Astrocyte (in vitro differentiated cells and primary cell): ENCODE measurements around the gene ARHGEF3. TPM values are rescaled to one million over a fixed set of nuclear protein-coding genes. Genes with fewer than 3 reads are reported as not detected.

ENCODE experiments used
- DNase-seq: peaks from one replicate; pipeline ENCODE4 v3.0.0-alpha.2; 2010; ENCODE audit warnings: low read depth
- FAIRE-seq: peaks from 2 replicates; lab custom pipeline; 2011; peaks lifted over from hg19 to GRCh38; lab: Jason Lieb, UNC
- H2AFZ ChIP-seq: 2 replicates; pipeline ENCODE4 v1.6.0; 2012; ENCODE audit warnings: low read depth, low read length, inconsistent platforms
- H3K27ac ChIP-seq: 2 replicates; pipeline ENCODE4 v1.5.1; 2011; ENCODE audit warnings: low read depth, low read length, inconsistent platforms
- H3K27me3 ChIP-seq: 2 replicates; pipeline ENCODE4 v1.6.0; 2011; ENCODE audit warnings: low read length, inconsistent platforms; ENCODE audit not compliant: insufficient read depth
- H3K36me3 ChIP-seq: 2 replicates; pipeline ENCODE4 v1.5.1; 2011; ENCODE audit warnings: low read length, inconsistent platforms; ENCODE audit not compliant: insufficient read depth
- H3K4me1 ChIP-seq: 2 replicates; pipeline ENCODE4 v1.5.1; 2011; ENCODE audit warnings: low read length, inconsistent platforms; ENCODE audit not compliant: insufficient read depth
- H3K4me2 ChIP-seq: 2 replicates; pipeline ENCODE4 v1.6.0; 2012; ENCODE audit warnings: low read length, inconsistent platforms
- H3K4me3 ChIP-seq: 2 replicates; pipeline ENCODE4 v1.5.1; 2011; ENCODE audit warnings: low read depth, mild to moderate bottlenecking, low read length, inconsistent platforms; ENCODE audit not compliant: insufficient read depth
- H3K79me2 ChIP-seq: 2 replicates; pipeline ENCODE4 v1.6.0; 2012; ENCODE audit warnings: mild to moderate bottlenecking, low read length, inconsistent platforms; ENCODE audit not compliant: insufficient read depth
- H3K9ac ChIP-seq: 2 replicates; pipeline ENCODE4 v1.6.0; 2012; ENCODE audit warnings: mild to moderate bottlenecking, low read length, inconsistent platforms
- H3K9me3 ChIP-seq: 2 replicates; pipeline ENCODE4 v1.5.1; 2012; ENCODE audit warnings: low read depth, mild to moderate bottlenecking, low read length, inconsistent platforms; ENCODE audit not compliant: insufficient read depth
- H4K20me1 ChIP-seq: 2 replicates; pipeline ENCODE4 v1.6.0; 2012; ENCODE audit warnings: low read length, inconsistent platforms; ENCODE audit not compliant: insufficient read depth
- H3K27ac Mint-ChIP-seq: one replicate; pipeline ENCODE4 v1.8.0; 2021; ENCODE audit warnings: mild to moderate bottlenecking, mixed read lengths; ENCODE audit not compliant: unreplicated experiment
- H3K27me3 Mint-ChIP-seq: one replicate; pipeline ENCODE4 v1.8.0; 2021; ENCODE audit warnings: low read depth, mixed read lengths; ENCODE audit not compliant: unreplicated experiment
- H3K36me3 Mint-ChIP-seq: one replicate; pipeline ENCODE4 v1.8.0; 2021; ENCODE audit warnings: low read depth, mixed read lengths; ENCODE audit not compliant: unreplicated experiment
- H3K4me1 Mint-ChIP-seq: one replicate; pipeline ENCODE4 v1.8.0; 2021; ENCODE audit warnings: low read depth, mixed read lengths; ENCODE audit not compliant: unreplicated experiment
- H3K4me3 Mint-ChIP-seq: one replicate; pipeline ENCODE4 v1.8.0; 2021; ENCODE audit warnings: mild to moderate bottlenecking, moderate library complexity, mixed read lengths; ENCODE audit not compliant: unreplicated experiment
- H3K9me3 Mint-ChIP-seq: one replicate; pipeline ENCODE4 v1.8.0; 2021; ENCODE audit warnings: mild to moderate bottlenecking, mixed read lengths; ENCODE audit not compliant: unreplicated experiment
- CTCF ChIP-seq: IDR thresholded peaks from 2 replicates; pipeline ENCODE4 v1.5.1; 2011; ENCODE audit warnings: low read depth, mild to moderate bottlenecking, inconsistent platforms, low read length, moderate library complexity; ENCODE audit not compliant: insufficient read depth
- EZH2 ChIP-seq: IDR thresholded peaks from 2 replicates; pipeline ENCODE4 v1.6.1; 2012; ENCODE audit warnings: mild to moderate bottlenecking, low read length, inconsistent platforms; ENCODE audit not compliant: insufficient read depth
- total RNA-seq: library from RNA; stranded (reverse); gene quantifications from 2 replicates; pipeline ENCODE4 v1.2.1, GENCODE V29; 2021

Gene ARHGEF3
- total RNA-seq, 1 donor from 2014 or later: 14.9 TPM

- H3K9ac ChIP-seq: no peak overlapping the region
- H3K4me2 ChIP-seq: no peak overlapping the region
- Mint-ChIP-seq H3K9me3 (no peaks in the 10 kb centered on the region), H3K36me3 (peaks cover 11% of the 10 kb centered on the region), H3K27me3 (no peaks in the 10 kb centered on the region), H3K4me1 (no peaks in the 10 kb centered on the region), H3K27ac (no peak overlapping the region), H3K4me3 (no peak overlapping the region)
- no peaks in the 10 kb centered on the region for H3K27me3 ChIP-seq
- H2AFZ ChIP-seq: no peak overlapping the region
- no peak overlapping the region for H3K27ac ChIP-seq
- H4K20me1 ChIP-seq: no peaks in the 10 kb centered on the region
- DNase-seq (no peak), FAIRE-seq (no peak)
- no peak overlapping the region for H3K4me3 ChIP-seq
- no peaks in the 10 kb centered on the region for H3K36me3 ChIP-seq
- H3K4me1 ChIP-seq: no peaks in the 10 kb centered on the region
- no peaks in the 10 kb centered on the region for H3K9me3 ChIP-seq
- no peaks in the 10 kb centered on the region for H3K79me2 ChIP-seq
- TF ChIP-seq EZH2: no peak
- TF ChIP-seq CTCF: no peak
Observed at GRCh38 chr3:56739036-56739435, 62.7 kb downstream of the ARHGEF3 start.

GRCh38 chr3:56737006-56737405 lies 64.7 kb downstream of the ARHGEF3 start:
- FAIRE-seq (no peak), DNase-seq (no peak)
- Histone ChIP-seq H3K4me2 (no peak overlapping the region), H2AFZ (no peak overlapping the region), H3K9me3 (no peaks in the 10 kb centered on the region), H3K36me3 (no peaks in the 10 kb centered on the region), H3K4me3 (no peak overlapping the region), H3K27me3 (no peaks in the 10 kb centered on the region), H3K4me1 (no peaks in the 10 kb centered on the region), H3K27ac (no peak overlapping the region), H4K20me1 (no peaks in the 10 kb centered on the region), H3K9ac (no peak overlapping the region), H3K79me2 (no peaks in the 10 kb centered on the region)
- Mint-ChIP-seq H3K4me3 (no peak overlapping the region), H3K27ac (no peak overlapping the region), H3K36me3 (peaks cover 18% of the 10 kb centered on the region), H3K9me3 (no peaks in the 10 kb centered on the region), H3K27me3 (no peaks in the 10 kb centered on the region), H3K4me1 (no peaks in the 10 kb centered on the region)
- TF ChIP-seq CTCF (no peak), EZH2 (no peak)

GRCh38 chr3:56732109-56732508 lies 69.6 kb downstream of the ARHGEF3 start:
- Histone ChIP-seq H3K27me3 (no peaks in the 10 kb centered on the region), H3K9me3 (no peaks in the 10 kb centered on the region), H3K36me3 (no peaks in the 10 kb centered on the region), H3K4me3 (no peak overlapping the region), H2AFZ (no peak overlapping the region), H3K4me1 (no peaks in the 10 kb centered on the region), H3K79me2 (no peaks in the 10 kb centered on the region), H3K27ac (no peak overlapping the region), H3K9ac (no peak overlapping the region), H3K4me2 (no peak overlapping the region), H4K20me1 (no peaks in the 10 kb centered on the region)
- Mint-ChIP-seq H3K36me3 (peaks cover 34% of the 10 kb centered on the region), H3K4me3 (no peak overlapping the region), H3K27me3 (no peaks in the 10 kb centered on the region), H3K9me3 (no peaks in the 10 kb centered on the region), H3K4me1 (no peaks in the 10 kb centered on the region), H3K27ac (no peak overlapping the region)
- DNase-seq: no peak
- TF ChIP-seq EZH2 (no peak), CTCF (no peak)
- FAIRE-seq: no peak
